PC-9 (cell line): ENCODE data around the gene LINGO3.

ENCODE experiments used
- CTCF ChIP-seq: fragments of 200-600 bp; sonication (generic); conservative IDR thresholded peaks from 2 replicates; pipeline ENCODE4 v1.6.1; 2017; ENCODE audit warnings: mixed run types, antibody characterized with exemption, mild to moderate bottlenecking, moderate library complexity
- EZH2 ChIP-seq: fragments of 200-600 bp; sonication (generic); IDR thresholded peaks from 2 replicates; pipeline ENCODE4 v1.8.0; 2017; ENCODE audit warnings: antibody characterized with exemption, low read depth

- no peak for TF ChIP-seq CTCF
- TF ChIP-seq EZH2 = no peak
Measured at GRCh38 chr19:2340496-2341243, 32.7 kb upstream of the LINGO3 start.
